Occipital lobe (tissue), 2 donors: ENCODE measurements around the gene GRIN3B. TPM values are rescaled to one million over a fixed set of nuclear protein-coding genes. Genes with fewer than 3 reads are reported as not detected.

Experiments
- DNase-seq: peaks from one replicate; lab custom pipeline; 2025; lab: John Stamatoyannopoulos, UW
- total RNA-seq: library from RNA; depleted of rRNA; stranded (reverse); fragments of >200 nt; gene quantifications from one replicate; pipeline ENCODE4 v1.2.3, GENCODE V29; 2014

Gene GRIN3B
- total RNA-seq, 1 donor from 2014 or later: not detected

GRCh38 chr19:1006711-1007398 lies 6.6 kb downstream of the GRIN3B start:
- no peak for DNase-seq

- DNase-seq: no peak
Observed at GRCh38 chr19:1007399-1008251, 7.4 kb downstream of the GRIN3B start.

- DNase-seq: no peak
Observed at GRCh38 chr19:1008268-1009040, 8.2 kb downstream of the GRIN3B start.

- no peak for DNase-seq
Observed at GRCh38 chr19:1009041-1009980, 9.1 kb downstream of the GRIN3B start.

- DNase-seq: no peak
Observed at GRCh38 chr19:1009981-1010538, 9.8 kb downstream of the GRIN3B start.

- DNase-seq: no peak
Observed at GRCh38 chr19:1010586-1011510, 10.6 kb downstream of the GRIN3B start.

GRCh38 chr19:1011831-1012333 lies 11.7 kb downstream of the GRIN3B start:
- DNase-seq: no peak

- DNase-seq: no peak
Observed at GRCh38 chr19:1012334-1012733, 12.1 kb downstream of the GRIN3B start.

- DNase-seq: no peak
Observed at GRCh38 chr19:1013218-1013617, 13.0 kb downstream of the GRIN3B start.

GRCh38 chr19:1014161-1015060 lies 14.2 kb downstream of the GRIN3B start:
- DNase-seq: no peak

- no peak for DNase-seq
Observed at GRCh38 chr19:1015061-1015781, 15.0 kb downstream of the GRIN3B start.

GRCh38 chr19:1015782-1016646 lies 15.8 kb downstream of the GRIN3B start:
- no peak for DNase-seq

GRCh38 chr19:1016647-1017114 lies 16.5 kb downstream of the GRIN3B start:
- no peak for DNase-seq

- no peak for DNase-seq
Observed at GRCh38 chr19:1017115-1017905, 17.1 kb downstream of the GRIN3B start.

GRCh38 chr19:1017906-1018305 lies 17.7 kb downstream of the GRIN3B start:
- DNase-seq: no peak

- no peak for DNase-seq
Observed at GRCh38 chr19:1018393-1018792, 18.2 kb downstream of the GRIN3B start.
